Stimulated activated CD8-positive, alpha-beta memory T cell treated with anti-CD3 and anti-CD28 coated beads, Interleukin-15, amount 100 ng/mL, for 24 hours (primary cell): ENCODE results near the gene ALG3.

Source experiments
- DNase-seq: peaks from one replicate; pipeline ENCODE4 v3.0.0-alpha.2; 2020; ENCODE audit warnings: low read depth

ALG3 gene

DNA sequence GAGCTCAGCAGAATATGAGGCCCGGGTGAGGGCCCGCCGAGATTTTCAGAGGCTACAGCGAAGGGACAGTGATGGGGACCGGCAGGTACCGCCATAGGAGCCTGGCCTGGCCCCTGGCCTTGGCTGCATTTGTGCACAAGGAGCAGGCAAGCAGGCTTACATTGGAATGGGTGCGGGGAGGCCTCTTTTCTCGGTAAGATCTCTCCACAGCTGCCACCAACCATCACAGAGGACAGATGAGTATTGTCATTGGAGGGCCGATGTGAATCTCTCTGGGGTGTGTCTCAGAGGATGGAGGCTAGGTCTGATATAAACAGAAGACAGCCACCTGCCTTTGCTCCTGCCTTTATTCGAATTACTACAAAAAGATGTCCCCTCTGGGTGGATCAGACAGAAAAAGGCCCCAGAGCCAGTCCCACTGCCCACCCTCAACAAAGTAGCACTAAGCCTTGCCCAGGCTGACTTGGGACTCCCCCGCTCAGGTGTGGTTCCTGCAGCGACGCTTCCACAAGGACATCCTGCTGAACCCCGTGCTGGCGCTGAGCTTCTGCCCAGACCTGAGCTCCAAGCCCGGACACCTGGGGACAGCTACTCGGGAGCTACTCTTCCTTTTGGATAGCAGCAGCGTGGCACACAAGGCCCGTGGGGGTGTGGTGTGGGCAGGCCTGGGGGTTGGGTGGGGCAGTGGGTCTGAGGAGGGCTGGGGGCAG is 13.9 kb downstream of the ALG3 start:
- no peak for DNase-seq

DNA sequence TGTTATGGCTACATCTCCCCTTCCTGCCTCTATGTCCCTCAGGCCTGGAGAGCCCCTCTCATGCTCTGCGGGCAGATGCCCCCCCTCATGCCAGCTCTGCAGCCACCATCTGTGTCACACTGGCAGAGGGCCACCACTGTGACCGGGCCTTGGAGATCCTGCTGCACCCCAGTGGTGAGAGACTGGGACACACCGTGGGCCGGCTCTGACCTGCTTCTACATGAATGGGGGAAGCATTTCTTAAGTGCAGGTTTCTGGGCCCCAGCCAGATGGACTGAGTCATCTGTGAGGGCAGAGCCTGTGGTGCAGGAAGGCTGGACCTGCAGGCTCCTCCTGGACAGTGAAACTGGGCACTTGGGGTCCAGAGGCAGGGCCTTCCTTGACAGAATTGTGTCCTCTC is 14.5 kb downstream of the ALG3 start:
- DNase-seq: no peak

DNA sequence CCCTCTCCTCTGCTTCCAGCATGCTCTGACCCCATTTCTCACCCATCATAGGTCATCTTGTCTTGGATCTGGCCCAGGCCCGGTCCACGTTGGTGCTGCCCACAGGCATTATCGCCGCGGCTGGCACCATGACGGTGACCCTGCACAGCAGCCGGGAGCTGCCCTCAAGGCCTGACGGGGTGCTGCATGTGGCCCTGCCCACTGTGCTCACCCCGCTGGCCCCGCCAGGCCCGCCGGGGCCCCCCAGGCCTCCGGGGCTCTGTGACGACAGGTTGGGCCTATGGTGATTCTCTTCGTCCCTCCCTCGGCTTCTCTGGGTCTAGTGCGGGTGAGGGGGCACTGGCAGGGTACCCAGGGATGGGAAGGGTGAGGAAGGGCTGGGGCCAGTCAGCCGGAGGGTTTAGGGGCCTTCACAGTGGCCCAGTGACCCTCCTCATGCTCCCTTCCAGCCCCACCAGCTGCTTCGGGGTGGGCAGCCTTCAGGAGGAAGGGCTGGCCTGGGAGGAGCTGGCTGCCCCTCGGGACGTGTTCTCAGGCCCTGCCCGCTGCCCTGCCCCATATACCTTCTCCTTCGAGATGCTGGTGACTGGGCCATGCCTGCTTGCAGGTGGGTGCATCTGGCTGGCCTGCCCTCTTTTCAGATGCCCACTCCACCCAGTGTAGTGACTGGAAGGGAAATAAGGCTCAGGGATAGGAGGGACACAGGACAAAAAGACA is 15.5 kb downstream of the ALG3 start:
- no peak for DNase-seq

DNA sequence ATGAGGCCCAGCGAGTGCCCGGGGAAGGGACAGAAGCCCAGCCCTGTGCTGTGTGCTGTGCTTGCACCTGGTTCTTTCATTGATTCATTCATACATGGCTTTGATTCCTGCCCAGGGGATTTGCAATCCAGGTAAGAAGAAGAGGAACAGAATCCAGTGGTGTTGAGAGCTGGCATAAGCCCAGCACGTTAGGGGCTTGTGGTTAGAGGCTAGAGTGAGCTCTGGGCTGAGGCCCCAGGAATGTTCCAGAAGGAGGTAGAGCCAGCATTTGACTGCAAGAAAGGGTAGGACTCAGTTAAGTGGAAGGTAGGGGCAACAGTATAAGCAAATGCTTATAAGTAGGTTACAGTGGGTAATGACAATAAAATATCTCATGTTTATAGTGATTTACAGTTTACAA is 17.1 kb downstream of the ALG3 start:
- DNase-seq: no peak

DNA sequence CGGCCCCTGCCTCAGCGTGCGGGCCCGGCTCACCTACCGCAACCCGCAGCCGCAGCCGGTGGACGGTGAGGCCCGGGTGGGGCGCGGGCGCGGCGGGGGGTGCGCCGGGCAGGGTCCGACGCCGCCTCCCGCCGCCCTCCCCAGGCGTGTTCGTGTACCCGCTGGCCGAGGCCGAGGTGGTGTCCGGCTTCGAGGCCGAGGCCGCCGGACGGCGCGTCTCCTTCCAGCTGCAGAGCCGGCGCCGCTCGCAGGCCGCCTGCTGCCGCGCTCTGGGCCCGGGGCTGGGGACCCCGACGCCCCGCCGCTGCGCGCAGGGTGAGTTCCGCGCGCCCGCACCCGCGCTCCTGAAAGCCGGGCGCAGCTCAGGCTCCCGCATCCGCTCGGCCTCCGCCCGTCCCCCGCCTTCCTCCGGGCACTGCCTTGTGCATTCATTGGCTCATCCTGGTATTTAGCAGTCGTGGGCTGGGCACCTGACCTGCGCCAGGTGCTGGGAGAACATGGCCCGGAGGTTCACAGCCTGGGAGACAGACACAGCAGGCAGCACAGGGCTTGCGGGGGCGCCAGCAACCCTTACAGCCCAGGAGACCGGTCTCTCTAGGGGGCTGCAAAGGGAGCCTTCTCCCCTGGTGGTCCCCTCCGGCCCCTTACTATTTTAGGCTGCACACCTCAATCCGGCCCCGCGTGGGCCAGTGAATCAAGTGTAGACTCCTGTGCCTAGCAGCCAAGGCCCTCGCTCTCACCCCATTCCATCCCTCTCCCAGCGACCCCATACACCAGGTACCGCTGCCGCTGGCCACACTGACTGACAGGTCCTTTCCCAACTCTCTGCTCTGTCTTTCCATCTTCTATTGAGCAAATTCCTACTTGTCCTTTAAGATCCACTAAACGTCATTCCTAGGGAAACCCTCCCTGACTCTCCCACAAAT is 17.9 kb downstream of the ALG3 start:
- DNase-seq: no peak

DNA sequence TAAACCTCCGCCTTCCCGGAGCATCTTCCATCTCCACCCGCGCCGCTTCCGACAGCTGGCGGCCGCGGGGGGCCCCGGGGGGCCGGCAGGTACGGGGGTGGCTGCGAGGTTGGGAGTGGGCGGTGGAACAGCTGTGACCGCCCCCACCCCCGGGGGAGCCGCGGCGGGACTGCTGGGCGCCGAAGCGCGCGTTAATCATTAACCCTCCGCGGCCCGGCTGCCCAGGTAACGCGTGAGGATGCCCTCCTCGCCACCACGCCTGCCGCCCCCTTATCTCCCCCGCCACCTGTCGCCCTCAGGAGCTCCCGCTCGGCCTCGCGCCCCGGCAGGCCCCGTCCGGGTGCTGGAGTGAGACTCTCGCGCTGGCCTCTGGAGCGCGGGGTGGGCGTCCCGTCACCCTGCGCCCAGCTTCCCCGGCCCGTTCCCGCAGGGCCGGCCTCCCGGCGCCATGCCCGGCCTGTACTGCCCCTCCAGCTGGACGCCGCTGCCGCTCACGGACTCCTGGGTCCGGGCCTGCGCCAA is 18.6 kb downstream of the ALG3 start:
- DNase-seq: no peak

DNA sequence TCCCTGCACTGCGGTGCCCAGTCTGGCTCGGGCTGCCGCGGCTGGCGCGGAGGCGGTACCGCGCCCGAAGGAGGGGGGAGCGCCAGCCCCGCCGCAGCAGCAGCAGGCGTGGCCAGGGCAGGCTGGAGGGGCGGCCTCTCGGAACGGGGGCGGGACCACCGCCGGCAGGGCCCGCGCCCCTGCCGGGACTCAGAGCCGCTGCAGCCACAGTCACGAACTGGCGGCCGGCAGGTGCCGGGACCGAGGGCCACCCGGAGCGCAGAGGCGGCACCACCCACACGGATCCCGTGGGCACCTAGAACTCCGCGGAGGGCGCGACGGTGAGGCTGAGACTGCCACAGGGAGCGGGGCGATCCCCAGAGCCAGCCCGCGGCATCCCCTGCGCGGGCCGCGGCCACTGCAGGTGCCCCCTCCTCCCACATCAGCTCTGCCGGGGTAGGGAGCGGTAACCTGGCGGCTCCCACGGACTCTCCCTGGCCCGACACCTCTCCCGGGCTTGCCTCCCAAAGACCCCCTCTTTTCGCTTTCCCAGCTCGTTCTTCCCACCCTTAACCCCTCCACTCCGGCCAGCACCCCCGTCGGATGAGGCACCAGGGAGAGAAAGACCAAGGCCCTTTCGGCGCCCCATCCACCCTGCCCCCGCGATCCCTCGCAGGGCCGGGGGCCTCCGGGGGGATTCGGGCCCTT is 19.2 kb downstream of the ALG3 start, which contains the start of gene VWA5B2:
Gene VWA5B2, plus strand, starts transcription at position 192 of the 687 bp plus-strand sequence. CDS start 944 bp downstream, outside the sequence.
- peak; percentile 44 for DNase-seq

DNA sequence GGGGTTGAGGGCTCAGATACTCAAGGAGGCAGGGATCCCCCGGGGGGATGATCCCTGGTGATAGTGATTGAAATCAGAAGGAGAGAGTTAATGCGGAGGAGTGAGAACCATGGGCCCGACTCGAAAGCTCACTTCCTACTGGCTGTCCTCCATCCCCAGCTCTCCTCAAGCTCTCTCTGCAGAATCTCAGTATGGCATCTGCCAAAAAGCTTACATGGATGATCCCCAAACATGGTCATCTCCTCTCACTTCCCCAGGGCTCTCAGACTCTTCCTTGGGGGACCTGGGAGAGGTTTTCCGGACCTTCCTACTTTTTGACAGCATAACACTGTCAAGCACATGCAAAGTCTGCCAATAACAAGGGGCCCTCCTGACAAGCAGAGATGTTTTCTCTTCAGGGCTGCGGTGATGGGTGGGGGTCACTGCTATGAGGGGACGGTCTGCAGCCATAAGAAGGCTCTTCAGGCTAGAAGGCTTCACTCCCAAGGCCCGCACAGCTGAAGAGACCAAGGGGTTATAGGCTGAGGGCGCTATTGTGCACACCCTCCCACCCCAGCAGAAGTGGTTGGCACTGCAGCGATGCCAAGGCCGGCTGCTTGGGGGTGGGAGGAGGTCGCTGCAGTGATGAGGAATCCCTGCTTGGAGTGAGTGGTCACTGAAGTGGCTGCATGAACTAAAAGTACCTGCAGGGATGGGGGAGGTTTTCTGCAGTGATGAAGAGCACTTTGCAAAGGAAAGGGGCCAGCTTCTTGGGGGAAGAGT is 20.2 kb downstream of the ALG3 start:
- DNase-seq: no peak

DNA sequence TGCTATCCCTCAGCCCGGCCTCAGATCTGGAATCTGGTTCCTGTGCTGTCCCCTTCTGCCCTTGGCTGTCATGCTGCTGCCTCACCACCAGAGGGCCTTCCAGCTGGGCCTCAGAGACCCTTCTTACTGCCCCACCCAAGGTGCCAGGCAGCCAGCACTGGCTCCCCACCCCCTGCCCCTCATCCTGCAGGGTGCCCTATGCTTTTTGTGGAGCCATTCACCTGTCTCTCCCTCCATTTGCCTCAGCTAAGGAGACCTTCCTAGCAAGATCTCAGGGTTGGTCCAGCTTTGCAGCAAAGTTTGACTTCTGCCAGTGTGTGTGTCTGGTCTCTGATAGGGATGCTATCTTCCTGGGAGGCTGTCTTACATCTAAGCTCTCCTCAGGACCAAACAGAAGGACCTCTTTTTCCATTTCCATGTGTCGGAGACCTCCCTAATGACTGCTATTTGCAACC is 21.3 kb downstream of the ALG3 start:
- DNase-seq: no peak

DNA sequence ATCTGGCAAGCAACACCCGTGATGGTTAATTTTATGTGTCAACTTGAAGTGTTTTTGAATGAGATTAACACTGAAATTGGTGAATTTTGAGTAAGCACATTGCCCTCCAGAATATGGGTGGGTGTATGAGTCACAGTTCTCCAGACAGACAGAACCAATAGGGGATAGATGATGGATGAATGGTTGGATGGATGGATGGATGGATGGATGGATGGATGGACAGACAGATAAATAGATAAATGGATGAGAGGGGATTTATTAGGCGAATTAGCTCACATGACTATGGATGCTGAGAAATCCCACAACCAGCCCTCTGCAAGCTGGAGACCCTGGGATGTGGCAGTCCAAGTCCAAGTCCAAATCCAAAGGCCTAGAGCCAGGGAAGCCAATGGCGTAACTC is 24.8 kb downstream of the ALG3 start:
- DNase-seq: no peak

DNA sequence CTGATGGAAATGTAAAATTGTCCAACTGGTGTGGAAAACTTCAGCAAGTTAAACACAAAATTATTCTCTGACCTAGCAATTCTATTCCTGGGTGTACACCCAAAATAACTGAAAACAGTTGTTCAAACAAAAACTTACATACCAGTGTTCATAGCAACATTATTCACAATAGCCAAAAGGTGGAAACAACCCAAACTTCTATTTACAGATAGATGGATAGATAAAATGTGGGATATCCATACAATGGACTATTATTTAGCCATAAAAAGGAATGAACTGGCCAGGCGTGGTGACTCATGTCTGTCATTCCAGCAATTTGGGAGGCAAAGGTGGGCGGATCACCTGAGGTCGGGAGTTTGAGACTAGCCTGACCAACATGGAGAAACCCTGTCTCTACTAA is 26.2 kb downstream of the ALG3 start:
- DNase-seq: no peak

DNA sequence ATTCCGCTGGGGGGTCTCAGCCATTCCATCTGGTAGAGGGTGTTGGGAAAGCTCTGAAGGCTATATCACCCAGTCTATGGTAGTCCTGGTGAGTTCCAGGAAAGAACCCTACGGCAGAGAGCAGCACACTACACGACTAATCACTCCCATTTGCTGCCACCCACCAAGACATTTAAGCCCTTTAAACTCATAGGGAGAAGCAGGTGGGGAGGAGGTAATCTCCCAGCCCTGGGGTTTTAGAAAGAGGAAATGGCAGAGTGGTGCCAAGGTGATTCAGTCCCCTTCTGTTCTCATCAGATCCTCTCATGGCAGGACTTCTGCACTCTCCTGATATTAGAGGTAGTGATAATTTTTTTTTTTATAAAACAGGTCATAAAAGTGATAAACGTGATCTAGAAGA is 29.9 kb downstream of the ALG3 start:
- no peak for DNase-seq

DNA sequence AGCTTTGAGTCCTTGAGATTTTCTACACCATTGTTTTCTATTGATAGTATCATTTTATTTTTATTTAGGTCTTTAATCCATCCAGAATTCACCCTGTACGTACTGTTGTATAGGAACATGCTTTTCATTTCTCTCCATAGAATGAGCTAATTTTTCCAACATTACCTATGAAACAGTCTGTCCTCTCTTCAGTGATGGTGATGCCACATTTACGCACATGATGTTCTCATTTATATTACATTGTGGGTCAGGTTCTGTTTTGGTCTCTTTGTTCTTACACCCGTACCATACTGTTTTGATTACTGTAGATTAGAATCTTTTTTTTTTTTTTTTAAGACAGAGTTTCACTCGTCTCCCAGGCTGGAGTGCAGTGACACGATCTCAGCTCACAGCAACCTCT is 37.0 kb downstream of the ALG3 start:
- no peak for DNase-seq

DNA sequence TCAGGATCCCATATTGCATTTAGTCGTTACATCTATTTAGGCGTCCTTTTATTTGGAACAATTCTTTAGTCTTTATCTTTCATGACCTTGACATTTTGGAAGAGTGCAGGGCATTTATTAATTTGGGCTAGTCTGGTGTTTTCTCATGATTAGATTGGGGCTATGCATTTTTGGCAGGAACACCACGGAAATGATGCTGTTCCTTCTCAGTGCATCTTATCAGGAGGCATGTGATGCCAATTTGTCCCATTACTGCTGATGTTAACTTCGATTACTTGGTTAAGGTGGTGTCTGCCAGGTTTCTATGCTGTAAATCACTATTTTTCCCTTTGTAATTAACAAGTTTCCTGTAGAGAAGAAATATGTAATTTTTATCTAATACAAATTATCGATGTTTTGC is 37.5 kb downstream of the ALG3 start:
- DNase-seq: no peak

DNA sequence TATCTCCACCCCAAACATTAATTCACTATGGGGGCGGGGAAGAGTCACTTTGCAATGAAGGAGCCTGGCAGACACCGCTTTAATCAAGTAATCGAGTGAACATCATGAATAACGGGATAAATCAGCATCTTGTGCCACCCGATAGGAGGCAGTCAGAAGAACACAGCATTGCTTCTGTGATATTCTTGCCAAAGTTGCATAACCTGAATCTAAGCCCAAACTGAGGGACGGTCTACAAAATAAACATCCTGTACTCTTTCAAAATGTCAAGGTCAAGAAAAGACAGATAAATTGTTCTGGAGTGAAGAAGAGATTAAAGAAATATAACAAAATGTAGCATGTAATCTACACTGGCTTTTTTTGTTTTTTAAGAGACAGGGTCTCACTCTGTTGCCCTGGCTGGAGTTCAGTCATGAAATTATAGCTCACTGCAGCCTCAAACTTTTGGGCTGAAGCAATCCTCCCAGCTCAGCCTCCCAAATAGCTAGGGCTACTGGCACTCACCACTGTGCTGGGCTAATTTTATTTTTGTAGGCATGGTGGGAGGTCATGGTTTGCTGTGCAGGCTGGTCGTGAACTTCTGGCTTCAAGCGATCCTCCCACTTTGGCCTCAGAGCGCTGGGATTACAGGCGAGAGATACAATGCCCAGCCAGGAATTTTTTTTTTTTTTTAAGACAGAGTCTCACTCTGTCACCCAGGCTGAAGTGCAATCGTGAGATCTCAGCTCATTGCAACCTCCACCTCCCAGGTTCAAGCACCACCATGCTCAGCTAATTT is 39.4 kb downstream of the ALG3 start:
- no peak for DNase-seq

DNA sequence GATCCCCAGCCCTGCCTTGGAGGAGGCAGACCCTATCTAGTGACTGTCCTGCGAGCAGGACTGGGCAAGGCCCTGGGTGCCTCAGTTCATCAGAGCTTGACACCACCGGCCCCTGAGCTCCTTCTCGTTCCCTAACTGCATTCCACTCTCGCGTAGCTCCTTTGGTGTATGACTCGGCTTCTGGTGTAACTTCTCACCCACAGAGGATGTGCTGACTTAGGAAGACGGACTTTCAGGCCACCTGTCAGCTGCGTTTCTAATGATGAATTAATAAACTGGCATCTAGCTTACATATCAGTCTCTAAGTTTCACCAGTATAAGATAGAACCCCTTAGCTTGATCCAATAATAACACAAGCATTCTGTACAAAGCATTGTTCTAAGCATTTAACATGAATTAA is 45.2 kb downstream of the ALG3 start:
- no peak for DNase-seq

DNA sequence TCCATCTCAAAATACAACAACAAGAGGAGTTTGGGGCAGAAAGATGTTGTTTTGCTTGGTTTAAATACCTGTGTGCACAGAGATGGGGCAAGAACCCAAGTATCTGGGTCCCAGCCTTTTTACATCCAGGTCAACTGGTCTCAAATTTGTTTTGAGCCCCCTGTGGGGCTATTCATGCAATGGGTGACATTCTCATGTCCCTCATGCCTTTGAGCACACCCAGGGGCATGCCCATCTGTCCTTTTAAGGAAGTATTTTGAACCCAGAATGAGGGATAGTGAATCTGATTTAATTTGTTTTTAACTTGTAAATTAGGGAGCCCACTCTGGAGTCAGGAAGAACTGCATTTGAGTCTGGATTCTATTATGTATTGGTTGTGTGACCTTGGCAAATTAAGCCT is 47.9 kb downstream of the ALG3 start:
- DNase-seq: no peak

DNA sequence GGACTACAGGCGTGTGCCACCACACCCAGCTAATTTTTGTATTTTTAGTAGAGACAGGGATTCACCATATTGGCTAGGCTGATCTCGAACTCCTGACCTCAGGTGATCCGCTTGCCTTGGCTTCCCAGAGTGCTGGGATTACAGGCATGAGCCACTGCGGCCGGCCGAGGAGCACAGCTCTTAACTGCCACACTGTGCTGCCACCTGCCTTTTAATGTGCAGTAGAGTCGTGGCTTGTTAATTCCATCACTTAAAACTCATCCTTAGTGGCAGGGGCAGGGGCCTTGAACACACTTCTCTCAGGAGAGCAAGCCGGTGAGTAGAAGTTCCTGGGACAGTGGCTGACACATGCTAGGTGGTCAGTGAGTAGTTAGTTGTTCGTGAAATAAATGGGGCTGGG is 50.3 kb downstream of the ALG3 start:
- DNase-seq: no peak

DNA sequence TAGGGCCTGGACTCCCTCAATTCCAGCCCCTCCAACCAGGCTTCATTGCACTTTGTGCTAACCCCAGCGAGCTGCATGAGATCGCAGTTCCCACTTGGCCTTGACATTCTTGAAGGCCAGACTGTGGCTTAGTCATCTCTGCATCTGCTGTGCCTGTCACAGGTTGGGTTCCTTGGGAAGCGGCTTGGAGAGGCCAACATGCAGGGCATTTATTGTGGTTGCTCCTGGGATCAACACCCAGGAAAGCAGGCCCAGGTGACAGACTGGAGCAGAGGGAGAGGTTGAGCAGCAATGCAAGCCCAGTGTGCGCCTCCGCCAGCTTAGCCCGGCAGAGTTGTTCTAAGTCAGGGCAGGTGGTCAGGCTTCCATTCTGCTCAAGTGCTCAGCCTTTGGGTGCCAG is 52.2 kb downstream of the ALG3 start:
- no peak for DNase-seq

DNA sequence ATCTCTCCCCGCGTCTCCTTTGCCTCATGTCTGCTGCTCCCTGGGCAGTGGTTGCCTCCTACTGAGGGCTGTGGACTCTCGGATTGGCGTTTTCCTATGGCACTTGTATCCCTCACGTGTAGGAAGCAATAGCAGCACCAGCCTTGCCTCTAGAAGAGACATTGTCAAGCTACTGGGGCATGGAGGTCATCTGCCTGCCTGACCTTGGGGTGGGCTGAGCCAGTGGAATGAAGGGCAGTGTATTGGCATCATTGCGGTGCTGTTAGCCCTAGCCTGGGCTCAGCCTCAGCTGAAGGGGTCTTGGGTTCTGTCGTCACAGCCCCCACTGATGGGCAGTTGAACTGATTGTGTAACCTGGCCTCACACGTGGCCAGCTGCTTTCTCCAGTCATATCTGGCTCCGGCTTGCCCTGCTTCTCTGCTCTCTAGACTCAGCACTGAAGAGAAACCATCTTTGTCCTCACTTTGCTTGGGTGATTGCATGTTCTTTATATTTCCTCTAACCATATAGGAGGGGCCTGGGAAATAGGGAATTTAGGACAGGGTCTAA is 54.7 kb downstream of the ALG3 start:
- DNase-seq: no peak
